Ovary (tissue), 9 donors: ENCODE data around the gene ABCB1. TPM values are rescaled to one million over a fixed set of nuclear protein-coding genes. Genes with fewer than 3 reads are reported as not detected.

Experiments used
- DNase-seq, 5 donors: peaks; one replicate each; pipeline ENCODE4 v3.0.0-alpha.2; 2019 to 2020
- H3K27ac ChIP-seq, 2 donors: fragments of 200-600 bp; one replicate each; pipeline versions ENCODE4 v1.5.1 to v1.8.0; 2019 to 2022
- H3K27me3 ChIP-seq: fragments of 200-600 bp; one replicate; pipeline ENCODE4 v1.8.0; 2022
- H3K36me3 ChIP-seq: fragments of 200-600 bp; sonication (generic); one replicate; pipeline ENCODE4 v1.5.1; 2019
- H3K4me1 ChIP-seq: one replicate; pipeline ENCODE4 v1.8.1; 2013; ENCODE audit warnings: mild to moderate bottlenecking, moderate library complexity; ENCODE audit not compliant: insufficient read depth
- H3K4me3 ChIP-seq: fragments of 200-600 bp; sonication (generic); one replicate; pipeline ENCODE4 v1.5.1; 2017
- H3K9me3 ChIP-seq, 2 donors: fragments of 200-600 bp in 1 of 2; sonication (generic) in 1 of 2; one replicate each; pipeline versions ENCODE4 v1.5.1 to v1.8.1; 2013 to 2019; ENCODE audit warnings: mild to moderate bottlenecking in 1 of 2, moderate library complexity in 1 of 2
- CTCF ChIP-seq, 3 donors: fragments of 450-650 bp in 2 of 3; fragments of 200-600 bp in 1 of 3; IDR thresholded peaks; one replicate each; pipeline versions ENCODE4 v1.5.1 to v1.8.0; 2016 to 2022; ENCODE audit warnings: antibody characterized with exemption in 3 of 3, mild to moderate bottlenecking in 1 of 3
- EP300 ChIP-seq: sonication (generic); formaldehyde crosslinking; IDR thresholded peaks from one replicate; pipeline ENCODE4 v1.6.1; 2017; ENCODE audit warnings: antibody characterized with exemption
- POLR2A ChIP-seq: fragments of 450-650 bp; IDR thresholded peaks from one replicate; pipeline ENCODE4 v1.6.1; 2017; ENCODE audit warnings: antibody characterized with exemption, mild to moderate bottlenecking, moderate library complexity
- WGBS, 3 donors: extraction: QIAGEN DNeasy Blood & Tissue Kit in 1 of 3; methylation state at CpG; one replicate each; pipeline versions ENCODE4 v1.1.5 to v1.1.7; 2013 to 2017; 5-methylcytosine and 5-hydroxymethylcytosine counted together
- intact Hi-C, 4 donors: fragments of 100-400 bp; cut with DNase I; formaldehyde crosslinking; loops; one replicate each; pipeline versions ENCODE4 v1.11.0 to v1.15.1; 2022 to 2023
- polyA plus RNA-seq, 2 donors: library from polyadenylated mRNA; stranded (reverse); fragments of 200-250 nt in 1 of 2; fragments of 350-450 nt in 1 of 2; fragmentation: Illumina TruSeq in 1 of 2; extraction: RNeasy Lipid Tissue Mini Kit (QIAGEN cat#74804) in 1 of 2; gene quantifications; one replicate each; pipeline ENCODE4 v1.2.3, GENCODE V29; 2013 to 2014
- total RNA-seq, 7 donors: library from RNA; depleted of rRNA in 2 of 7; stranded (reverse); fragments of >200 nt in 2 of 7; fragmentation: NEBNext Ultra II Directional in 3 of 7; extraction: Animal tissue kit (Norgen Biotek cat#: 25700) in 3 of 7; gene quantifications; one replicate each; pipeline versions ENCODE4 v1.1.0 to v1.2.4, GENCODE V29; 2016 to 2023
- donor health status: DM: no; HTN: no; CAD: no; lungs with moderate emphysema.
- donor health status: DM: no; HTN: no; CAD: no.
- donor health status: Bipolar disorder and iron deficiency.
- donor health status: DM: yes; HTN: yes; CAD: no.
- donor health status: DM: no; HTN: no; CAD: no.
- donor health status: DM: yes; HTN: yes; CAD: no.

The ABCB1 gene
- total and polyA plus RNA-seq, 9 donors = 3.4 to 22.8 (median 8.1) TPM

GRCh38 chr7:87566311-87566900 lies 34.3 kb downstream of the ABCB1 start:
- intact Hi-C loops = no loop called here
- Histone ChIP-seq H3K36me3 (no peaks in the 10 kb centered on the region), H3K27ac (no peak overlapping the region), H3K4me3 (no peak overlapping the region), H3K9me3 (no peaks in the 10 kb centered on the region), H3K27me3 (no peaks in the 10 kb centered on the region), H3K4me1 (no peaks in the 10 kb centered on the region)
- DNase-seq = no peak
- 84 to 91% (median 85%) methylated on average over 6 of the region's 6 CpGs for WGBS, 3 donors
- TF ChIP-seq POLR2A = no peak
- TF ChIP-seq CTCF (IDR thresholded peaks at IDR 0.05) = no peak
- TF ChIP-seq EP300 = no peak

- Histone ChIP-seq H3K27me3 (no peaks in the 10 kb centered on the region), H3K4me1 (no peaks in the 10 kb centered on the region), H3K36me3 (no peaks in the 10 kb centered on the region), H3K9me3 (no peaks in the 10 kb centered on the region), H3K4me3 (no peak overlapping the region), H3K27ac (no peak overlapping the region)
- TF ChIP-seq CTCF (IDR thresholded peaks at IDR 0.05) (no peak), POLR2A (no peak), EP300 (no peak)
- WGBS, 3 donors = 51 to 67% (median 66%) methylated on average over 3 of the region's 3 CpGs
- intact Hi-C loops = no loop called here
- DNase-seq = no peak
These were observed 34.8 kb downstream of the ABCB1 start for GRCh38 chr7:87565877-87566276.

GRCh38 chr7:87564296-87564963 lies 36.3 kb downstream of the ABCB1 start:
- intact Hi-C loops = no loop called here
- WGBS, 3 donors = 20 to 30% (median 25%) methylated on average over 3 of the region's 3 CpGs

GRCh38 chr7:87561702-87562101 lies 39.0 kb downstream of the ABCB1 start:
- Histone ChIP-seq H3K4me1 (no peaks in the 10 kb centered on the region), H3K4me3 (no peak overlapping the region), H3K27ac (no peak overlapping the region), H3K27me3 (no peaks in the 10 kb centered on the region), H3K36me3 (no peaks in the 10 kb centered on the region), H3K9me3 (no peaks in the 10 kb centered on the region)
- no peak for DNase-seq
- intact Hi-C loops = no loop called here
- 88 to 95% (median 89%) methylated on average over 4 of the region's 4 CpGs for WGBS, 3 donors
- no peak for TF ChIP-seq EP300
- TF ChIP-seq CTCF (IDR thresholded peaks at IDR 0.05) = no peak
- TF ChIP-seq POLR2A = no peak

More at GRCh38 chr7:87564296-87564963, 36.3 kb downstream of the ABCB1 start:
- TF ChIP-seq POLR2A = no peak
- Histone ChIP-seq H3K27ac (no peak overlapping the region), H3K27me3 (no peaks in the 10 kb centered on the region), H3K4me1 (no peaks in the 10 kb centered on the region), H3K4me3 (no peak overlapping the region), H3K36me3 (no peaks in the 10 kb centered on the region), H3K9me3 (no peaks in the 10 kb centered on the region)
- DNase-seq = no peak

- WGBS, 3 donors = 25 to 47% (median 33%) methylated on average over 2 of the region's 2 CpGs
- Histone ChIP-seq H3K4me3 (no peak overlapping the region), H3K27ac (no peak overlapping the region), H3K27me3 (no peaks in the 10 kb centered on the region), H3K4me1 (no peaks in the 10 kb centered on the region), H3K9me3 (no peaks in the 10 kb centered on the region), H3K36me3 (no peaks in the 10 kb centered on the region)
- no peak for DNase-seq
- no peak for TF ChIP-seq CTCF (IDR thresholded peaks at IDR 0.05)
- no peak for TF ChIP-seq EP300
- TF ChIP-seq POLR2A = no peak
- intact Hi-C loops = no loop called here
These were observed 39.6 kb downstream of the ABCB1 start for GRCh38 chr7:87561102-87561501.
